Left colon (tissue), 2 donors: ENCODE results near the gene C10orf95. TPM values are rescaled to one million over a fixed set of nuclear protein-coding genes. Genes with fewer than 3 reads are reported as not detected.
"Not testable (repeated sequence)": the region's sequence is repeated elsewhere in the genome, so short reads cannot be mapped to it uniquely, and the experiment has no call there.

Experiments used
- ATAC-seq: fragments of 200-7000 bp; cut with Tn5 transposase; one replicate; pipeline ENCODE4 v1.9.1; 2020; ENCODE audit warnings: mild to moderate bottlenecking, moderate library complexity
- DNase-seq, 2 donors: peaks; one replicate each; pipeline ENCODE4 v3.0.0-alpha.2; 2020
- intact Hi-C, 2 donors: fragments of 100-400 bp; cut with DNase I in 1 of 2; cut with micrococcal nuclease in 1 of 2; formaldehyde crosslinking; loops; one replicate each; pipeline versions ENCODE4 v1.11.2 to v1.14.0; 2022; cut with DNase I, micrococcal nuclease
- long read RNA-seq: library from polyadenylated mRNA; unstranded; transcript quantifications from one replicate; pipeline ENCODE4 v2.0.0, GENCODE V29; 2021
- total RNA-seq, 2 donors: library from RNA; stranded (reverse); fragmentation: NEBNext Ultra II Directional; extraction: Animal tissue kit (Norgen Biotek cat#: 25700); gene quantifications; one replicate each; pipeline ENCODE4 v1.2.1, GENCODE V29; 2021
- donor health status: DM: no; HTN: no; CAD: no.
- donor health status: DM: yes; HTN: yes; CAD: no.

Gene C10orf95, protein sequence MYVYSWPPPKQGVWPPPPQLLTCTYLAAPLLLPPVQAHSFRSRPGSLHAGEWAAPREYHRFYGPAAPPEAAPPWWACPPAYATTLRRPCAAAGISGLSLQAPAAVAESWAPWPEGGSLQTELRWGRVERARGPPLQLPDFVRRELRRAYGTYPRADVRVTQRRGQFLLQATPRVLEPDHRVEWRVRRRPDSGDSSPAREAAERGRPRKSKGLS
- 1 to 10 TPM; 2.1 to 2.2 TPM for total RNA-seq
- long read RNA-seq, partial matches to known transcripts = 0 of 5 reads
- long read RNA-seq, other reads (novel, unspliced or antisense) = 5 of 5 reads

DNA sequence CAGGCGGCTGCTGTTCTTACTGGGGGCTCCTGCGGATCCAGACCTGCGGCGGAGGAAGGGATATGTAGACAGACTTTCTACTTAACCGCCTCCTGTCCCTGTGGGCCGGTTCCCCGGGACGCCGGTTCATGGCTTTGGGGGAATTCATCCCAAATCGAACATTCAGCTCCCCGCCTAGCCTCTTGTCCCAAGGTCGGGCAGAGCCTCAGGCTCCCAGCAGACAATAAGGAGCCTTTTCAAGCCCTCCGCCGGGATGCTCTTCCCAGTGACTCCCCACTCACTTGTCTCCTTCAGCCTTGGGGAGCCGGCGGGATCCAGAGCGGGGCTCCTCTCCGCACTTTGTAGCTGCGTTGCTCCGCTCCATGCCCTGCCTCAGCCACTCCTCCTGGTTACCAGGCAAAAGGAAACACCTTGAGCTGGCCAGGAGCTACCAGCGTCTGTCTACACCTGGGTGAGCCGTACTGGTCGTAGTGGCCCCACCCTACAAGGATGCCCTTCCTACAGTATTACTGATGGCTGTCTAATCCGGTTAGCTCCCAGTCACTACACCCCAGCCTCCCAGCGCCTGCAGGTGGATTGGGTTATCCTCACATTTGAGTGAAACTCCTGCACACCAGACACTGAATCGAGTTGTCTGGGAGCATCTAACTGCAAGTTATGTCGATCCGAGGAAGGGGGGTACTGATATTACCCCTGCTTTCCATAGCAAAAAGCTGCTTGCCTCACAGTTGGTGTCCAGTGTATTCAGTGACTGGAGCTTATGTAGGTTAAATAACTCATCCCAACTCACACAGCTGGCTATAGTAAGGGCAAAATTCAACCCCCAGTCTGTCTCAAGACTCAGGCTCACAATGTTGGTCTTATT is at the start of gene C10orf95:
TSS of gene C10orf95 (minus strand) at position 439 of the 865 bp plus-strand sequence. CDS start 450 bp downstream, outside the sequence.
- ATAC-seq = peak; percentile 68
- intact Hi-C loops = no loop called here
- DNase-seq = peak; percentile 65 to 79

DNA sequence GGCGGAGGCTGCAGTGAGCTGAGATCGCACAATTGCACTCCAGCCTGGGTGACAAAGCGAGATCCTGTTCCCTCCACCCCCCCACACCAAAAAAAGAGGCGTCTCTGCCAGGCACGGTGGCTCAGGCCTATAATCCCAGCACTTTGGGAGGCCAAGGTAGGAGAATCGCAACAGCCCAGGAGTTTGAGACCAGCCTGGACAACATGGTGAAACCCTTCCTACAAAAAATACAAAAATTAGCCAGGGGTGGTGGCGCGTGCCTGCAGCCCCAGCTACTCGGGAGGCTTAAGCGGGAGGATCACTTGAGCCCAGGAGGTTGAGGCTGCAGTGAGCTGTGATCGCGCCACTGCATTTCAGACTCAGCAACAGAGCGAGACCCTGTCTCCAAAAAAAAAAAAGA is 49.3 kb upstream of the C10orf95 start:
- not testable (repeated sequence) for ATAC-seq, DNase-seq
- intact Hi-C loops = loop anchor here (5.0 to 10.0 kb wide), 2 partner anchors 84 to 212 kb away; partner anchors contain the start of genes ARL3 (in 1 of the 2) and SFXN2 (in 1 of the 2)

DNA sequence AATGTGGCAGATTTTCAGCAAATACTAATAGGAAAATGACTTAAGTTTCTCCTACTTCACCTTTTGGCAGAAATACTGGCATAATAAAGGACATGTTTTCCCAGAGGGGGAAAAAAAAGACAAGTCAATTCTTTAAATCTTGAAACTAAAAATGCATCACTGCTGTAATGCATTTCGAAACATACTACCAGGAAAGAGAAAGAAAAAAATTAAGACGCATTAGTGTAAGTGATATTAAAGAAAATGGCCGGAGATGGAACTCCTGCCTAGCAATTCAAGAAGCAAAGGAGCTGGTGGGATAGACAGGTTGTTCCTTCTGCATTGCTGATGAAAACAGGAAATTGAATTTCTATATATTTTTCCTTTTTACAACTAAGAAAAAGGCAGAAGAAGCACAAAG is 48.0 kb upstream of the C10orf95 start:
- no peak for ATAC-seq
- intact Hi-C loops = no loop called here
- DNase-seq = no peak

DNA sequence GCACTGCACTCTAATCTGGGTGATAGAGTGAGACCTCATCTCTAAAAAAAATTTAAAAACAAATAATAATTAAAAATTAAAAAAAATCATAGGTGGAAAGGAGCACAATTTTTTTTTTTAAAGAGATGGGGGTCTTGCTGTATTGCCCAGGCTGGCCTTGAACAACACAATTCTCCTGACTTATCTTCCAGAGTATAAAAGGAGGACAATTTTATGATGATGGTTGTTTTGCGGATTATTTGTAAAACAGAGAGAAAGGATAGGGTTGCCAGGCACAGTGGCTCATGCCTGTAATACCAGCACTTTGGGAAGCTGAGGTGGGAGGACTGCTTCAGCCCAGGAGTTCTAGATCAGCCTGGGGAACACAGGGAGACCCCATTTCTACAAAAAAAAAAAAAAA is 46.2 kb upstream of the C10orf95 start:
- intact Hi-C loops = no loop called here
- no peak for ATAC-seq
- no peak for DNase-seq

DNA sequence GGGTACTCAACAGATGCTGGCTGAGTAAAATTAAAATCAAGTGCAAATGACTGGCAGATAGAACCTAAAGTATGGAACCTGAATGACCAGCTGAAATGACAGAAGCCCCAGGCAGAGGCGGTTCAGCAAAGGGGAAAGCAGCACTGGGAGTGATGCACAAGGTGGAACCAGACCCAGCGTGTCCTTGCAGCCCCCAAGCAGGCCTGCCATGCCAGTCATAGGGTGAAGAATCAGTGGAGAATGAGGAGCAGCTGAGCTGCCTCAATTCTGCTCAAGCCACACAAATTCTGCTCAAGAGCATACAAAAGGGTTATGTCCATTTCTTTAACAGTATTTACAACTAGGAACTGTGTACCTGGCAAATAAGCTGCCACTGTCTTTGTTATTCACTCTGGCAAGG is 42.4 kb upstream of the C10orf95 start:
- DNase-seq (no peak), ATAC-seq (no peak)
- intact Hi-C loops = no loop called here

DNA sequence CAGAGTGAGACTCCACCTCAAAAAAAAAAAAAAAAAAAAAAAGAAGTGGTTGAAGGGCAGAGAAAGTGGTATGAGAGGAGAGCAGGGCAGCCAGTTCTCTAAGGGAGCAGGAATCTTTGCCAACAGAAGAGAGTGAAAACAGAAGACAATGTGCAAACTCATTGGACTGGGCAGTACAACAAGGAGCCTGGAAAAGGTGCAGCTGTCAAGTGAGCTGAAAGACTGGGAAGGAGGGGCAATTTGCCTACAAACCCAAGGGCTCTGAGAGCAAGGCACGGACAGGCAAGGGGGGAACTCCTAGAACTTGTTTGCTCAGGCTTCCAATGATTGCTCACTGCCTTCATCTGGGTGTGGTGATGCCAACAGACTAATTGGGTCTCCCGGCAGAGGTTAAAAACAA is 41.6 kb upstream of the C10orf95 start:
- ATAC-seq = peak; percentile 70
- peak in 1 of 2 donors; percentile 68 for DNase-seq
- intact Hi-C loops = no loop called here

DNA sequence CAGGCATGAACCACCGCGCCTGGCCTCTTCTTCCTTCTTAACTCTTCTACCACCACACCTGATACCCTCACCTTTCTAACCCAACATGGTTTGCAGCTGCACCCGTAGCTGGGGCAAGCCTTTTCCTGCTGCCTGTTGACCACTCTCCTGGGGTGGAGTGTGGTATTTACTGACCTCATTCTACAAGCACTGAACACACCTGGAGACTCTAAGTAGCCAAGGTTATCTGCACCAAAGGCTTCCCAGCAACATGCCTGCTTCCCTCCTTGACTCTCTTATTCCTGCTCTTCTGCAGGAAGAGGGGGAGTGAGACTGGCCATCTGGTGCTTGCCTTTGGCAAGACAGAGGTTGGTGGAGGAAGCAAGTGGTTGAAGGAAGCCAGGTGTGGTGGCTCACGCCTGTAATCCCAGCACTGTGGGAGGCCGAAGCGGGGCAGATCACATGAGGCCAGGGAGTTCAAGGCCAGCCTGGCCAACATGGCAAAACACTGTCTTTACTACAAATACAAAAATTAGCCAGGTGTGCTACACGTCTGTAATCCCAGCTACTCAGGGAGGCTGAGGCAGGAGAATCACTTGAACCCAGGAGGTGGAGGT is 41.1 kb upstream of the C10orf95 start:
- no peak for DNase-seq
- intact Hi-C loops = no loop called here
- ATAC-seq = no peak

DNA sequence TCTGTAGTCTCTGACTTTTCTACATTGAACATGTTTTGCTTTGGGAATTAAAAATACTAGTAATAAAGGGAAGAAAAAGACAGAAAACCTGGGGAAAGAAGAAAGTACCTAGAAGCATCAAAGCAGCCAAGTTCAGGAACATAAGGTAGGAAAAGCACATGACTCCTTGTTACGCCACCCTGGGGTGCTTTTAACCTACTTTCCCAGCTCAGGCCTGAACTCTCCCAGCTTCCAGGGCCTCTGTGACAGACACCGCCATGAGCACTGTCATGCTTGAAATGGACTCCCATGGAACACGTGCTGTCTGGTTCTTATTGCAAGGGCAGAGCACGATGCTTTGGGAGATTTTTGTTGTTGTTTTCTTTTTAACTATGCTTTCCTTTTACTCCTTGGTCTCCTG is 39.8 kb upstream of the C10orf95 start:
- DNase-seq (no peak), ATAC-seq (no peak)
- intact Hi-C loops = no loop called here

DNA sequence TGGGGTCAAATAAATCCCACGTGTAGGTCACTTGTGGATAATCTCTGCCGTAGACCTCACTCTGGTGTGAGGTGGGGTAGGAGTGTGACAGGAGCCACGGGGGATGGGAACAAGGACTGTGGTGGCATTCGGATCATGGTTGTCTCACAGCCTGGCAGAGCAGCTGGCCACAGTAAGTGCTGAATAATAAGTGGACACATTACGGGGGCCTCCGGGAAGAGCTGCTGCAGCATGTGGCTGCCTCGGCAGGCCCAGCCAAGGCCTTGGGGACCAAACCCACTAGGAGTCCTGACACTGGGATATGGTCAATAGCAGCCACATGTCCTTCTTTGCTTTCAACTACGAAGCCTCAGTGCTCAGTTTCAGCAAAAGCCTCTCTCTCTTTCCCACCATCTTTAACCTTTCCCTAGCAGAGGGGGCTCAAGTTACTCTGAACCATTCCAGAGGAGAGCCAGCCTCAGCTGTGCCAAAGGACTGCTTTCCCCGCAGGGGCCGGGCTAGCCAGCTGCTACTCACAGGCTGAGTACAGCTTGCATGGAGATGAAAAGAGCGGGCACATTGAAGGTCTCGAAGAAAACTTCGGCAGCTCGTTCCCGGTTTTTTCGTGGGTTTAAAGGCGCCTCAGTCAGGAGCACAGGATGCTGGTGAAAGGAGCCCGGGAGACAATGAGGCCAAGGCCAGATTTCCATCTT is 33.9 kb upstream of the C10orf95 start:
- intact Hi-C loops = no loop called here
- DNase-seq = no peak
- no peak for ATAC-seq

DNA sequence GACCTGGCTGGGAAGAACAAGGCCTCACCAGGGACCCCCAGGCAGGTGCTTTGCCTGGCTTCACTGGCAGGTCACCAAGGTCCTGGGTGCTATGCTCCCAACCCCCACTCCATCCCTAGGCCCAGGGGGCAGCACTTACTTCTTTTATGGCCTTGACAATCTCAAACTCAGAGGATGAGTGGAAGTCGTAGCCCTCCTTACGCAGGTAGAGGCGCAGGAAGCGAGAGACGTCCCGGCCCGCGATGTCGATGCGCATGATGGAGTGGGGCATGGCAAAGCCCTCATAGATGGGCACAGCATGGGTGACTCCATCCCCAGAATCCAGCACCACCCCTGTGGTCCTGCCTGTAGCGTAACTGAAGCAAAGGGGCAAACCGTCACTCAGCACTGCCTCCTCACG is 32.7 kb upstream of the C10orf95 start:
- DNase-seq (no peak), ATAC-seq (no peak)
- intact Hi-C loops = no loop called here

DNA sequence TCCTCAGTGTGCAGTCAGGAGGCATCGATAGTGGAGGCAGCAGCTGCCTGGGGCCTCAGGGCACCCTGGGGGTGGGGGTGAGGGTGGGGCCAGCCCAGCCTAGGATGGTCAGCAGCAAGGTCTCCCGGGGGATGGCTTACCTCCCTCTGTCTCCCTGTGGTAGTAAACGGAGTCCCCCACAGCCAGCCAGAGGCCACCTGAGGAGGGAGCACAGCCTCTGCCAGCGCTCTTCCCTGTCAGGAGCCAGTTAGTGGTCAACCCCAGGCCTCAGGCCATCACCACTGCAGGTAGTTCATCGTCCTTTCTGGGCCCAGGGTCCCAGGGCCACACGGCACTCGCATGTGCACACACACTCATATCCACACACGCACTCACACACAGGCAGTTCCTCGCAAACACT is 29.1 kb upstream of the C10orf95 start:
- intact Hi-C loops = no loop called here

DNA sequence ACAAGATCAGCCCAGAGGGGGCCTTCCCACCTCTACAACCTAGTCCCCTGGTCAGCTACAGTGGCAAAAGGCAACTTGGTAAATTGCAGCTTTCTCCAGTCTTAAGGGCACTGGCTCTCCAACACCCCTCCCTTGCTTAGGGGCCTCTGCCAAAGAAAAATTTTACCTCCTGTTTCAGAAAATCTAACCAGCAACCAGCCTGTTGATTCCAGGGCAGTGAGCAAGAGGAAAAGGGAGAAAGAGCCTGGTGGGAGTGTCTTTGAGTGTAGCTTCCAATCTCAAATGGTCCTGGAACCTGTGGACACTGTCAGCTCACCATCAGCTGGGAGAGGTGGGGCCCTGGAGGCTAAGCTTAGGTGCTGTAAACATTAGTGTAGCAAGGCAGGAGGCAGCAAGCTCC is 28.3 kb upstream of the C10orf95 start:
- DNase-seq = no peak
- intact Hi-C loops = no loop called here

More for the DNA sequence above, 29.1 kb upstream of the C10orf95 start:
- no peak for ATAC-seq
- no peak for DNase-seq

DNA sequence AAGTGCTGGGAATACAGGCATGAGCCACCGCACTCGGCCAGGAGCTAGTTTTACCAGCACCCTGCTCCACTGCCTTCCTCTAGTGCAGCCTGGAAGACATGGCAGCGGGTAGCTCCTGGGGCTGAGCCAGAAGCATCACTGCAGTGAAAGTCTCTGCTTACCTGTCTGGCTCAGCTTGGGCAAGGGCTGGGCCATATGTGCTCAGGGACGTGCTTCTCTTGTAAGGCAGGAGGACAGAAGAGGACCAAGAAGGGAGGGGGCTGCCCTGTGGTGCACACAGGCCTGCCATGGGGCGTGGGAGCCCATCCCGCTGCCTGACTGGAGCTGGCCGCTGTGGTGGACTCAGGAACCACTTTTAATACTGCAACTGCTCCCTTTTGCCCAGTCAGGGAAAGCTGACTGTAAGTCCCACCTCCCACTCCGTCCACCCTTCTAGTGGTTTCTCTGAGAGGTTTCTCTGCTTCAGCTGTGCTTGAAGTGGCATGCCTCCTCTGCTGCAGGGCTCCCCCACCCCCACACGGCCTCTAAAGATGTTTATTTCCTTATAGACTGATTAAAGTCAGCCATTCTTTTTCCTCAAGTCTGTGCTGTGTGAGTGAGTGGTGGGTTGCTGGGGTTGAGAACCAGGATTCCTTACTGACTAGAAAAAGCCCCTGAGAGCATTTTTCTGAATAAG is 25.3 kb upstream of the C10orf95 start:
- intact Hi-C loops = no loop called here
- no peak for ATAC-seq
- no peak for DNase-seq

More for the DNA sequence above, 28.3 kb upstream of the C10orf95 start:
- no peak for ATAC-seq

DNA sequence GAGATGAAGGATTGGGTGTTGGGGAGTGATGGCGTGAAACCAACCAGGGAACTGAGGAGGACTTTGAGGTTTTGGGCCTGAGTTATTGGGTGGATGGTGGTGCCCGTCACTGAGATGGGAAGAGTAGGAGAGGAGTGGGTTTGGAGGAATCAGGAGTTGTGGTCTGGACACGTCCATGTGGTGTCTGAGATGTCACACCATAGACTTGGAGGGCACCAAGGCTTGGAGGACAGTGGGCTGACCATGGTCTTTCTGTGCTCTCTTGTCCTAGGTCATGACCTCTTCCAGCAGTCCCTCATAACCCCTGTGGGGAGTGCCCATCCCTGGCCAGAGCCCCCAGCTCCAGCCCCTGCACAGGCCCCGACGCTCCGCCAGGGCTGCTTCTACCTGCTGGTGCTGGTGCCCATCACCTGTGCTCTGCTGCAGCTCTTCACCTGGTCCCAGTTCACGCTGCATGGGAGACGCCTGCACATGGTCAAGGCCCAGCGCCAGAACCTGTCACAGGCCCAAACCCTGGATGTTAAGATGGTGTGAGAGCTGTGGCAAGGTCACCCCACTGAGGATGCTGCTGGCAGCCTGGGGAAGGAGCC is 24.2 kb upstream of the C10orf95 start:
- DNase-seq = no peak
- ATAC-seq = no peak
- intact Hi-C loops = no loop called here

DNA sequence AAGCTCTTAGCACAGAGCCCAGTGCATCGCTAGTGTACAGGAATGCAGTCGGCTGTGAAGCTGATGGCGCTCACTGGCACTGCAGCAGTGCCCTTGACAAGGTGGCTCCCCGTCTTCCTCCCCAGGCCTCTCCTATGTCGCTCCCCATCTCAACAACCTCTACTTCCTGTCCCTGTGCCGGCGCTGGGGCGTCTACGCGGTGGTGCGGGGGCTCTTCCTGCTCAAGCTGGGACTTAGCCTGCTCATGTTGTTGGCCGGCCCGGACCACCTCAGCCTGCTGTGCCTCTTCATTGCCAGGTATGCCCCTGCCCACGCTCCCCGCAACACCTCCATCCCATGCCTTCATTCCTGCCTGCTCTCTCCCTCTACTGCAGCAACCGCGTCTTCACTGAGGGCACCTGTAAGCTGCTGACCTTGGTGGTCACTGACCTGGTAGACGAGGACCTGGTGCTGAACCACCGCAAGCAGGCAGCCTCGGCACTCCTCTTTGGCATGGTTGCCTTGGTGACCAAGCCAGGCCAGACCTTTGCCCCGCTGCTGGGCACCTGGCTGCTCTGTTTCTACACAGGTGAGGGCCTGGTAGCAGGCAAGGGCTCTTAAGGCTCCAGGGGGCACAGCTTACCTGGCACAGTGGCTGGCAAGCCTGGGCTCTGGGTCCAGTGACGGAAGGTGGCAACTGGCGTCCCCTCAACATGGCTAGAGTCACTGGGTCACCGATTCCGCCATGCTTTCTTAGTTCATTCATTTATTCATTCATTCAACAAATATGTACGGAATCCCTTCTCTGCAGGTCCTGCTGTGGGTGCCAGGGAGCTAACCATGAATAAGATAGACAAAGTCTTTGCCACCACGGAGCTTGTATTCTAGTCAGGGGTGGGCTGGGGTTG is 22.3 kb upstream of the C10orf95 start:
- intact Hi-C loops = no loop called here
- no peak for DNase-seq
- no peak for ATAC-seq

DNA sequence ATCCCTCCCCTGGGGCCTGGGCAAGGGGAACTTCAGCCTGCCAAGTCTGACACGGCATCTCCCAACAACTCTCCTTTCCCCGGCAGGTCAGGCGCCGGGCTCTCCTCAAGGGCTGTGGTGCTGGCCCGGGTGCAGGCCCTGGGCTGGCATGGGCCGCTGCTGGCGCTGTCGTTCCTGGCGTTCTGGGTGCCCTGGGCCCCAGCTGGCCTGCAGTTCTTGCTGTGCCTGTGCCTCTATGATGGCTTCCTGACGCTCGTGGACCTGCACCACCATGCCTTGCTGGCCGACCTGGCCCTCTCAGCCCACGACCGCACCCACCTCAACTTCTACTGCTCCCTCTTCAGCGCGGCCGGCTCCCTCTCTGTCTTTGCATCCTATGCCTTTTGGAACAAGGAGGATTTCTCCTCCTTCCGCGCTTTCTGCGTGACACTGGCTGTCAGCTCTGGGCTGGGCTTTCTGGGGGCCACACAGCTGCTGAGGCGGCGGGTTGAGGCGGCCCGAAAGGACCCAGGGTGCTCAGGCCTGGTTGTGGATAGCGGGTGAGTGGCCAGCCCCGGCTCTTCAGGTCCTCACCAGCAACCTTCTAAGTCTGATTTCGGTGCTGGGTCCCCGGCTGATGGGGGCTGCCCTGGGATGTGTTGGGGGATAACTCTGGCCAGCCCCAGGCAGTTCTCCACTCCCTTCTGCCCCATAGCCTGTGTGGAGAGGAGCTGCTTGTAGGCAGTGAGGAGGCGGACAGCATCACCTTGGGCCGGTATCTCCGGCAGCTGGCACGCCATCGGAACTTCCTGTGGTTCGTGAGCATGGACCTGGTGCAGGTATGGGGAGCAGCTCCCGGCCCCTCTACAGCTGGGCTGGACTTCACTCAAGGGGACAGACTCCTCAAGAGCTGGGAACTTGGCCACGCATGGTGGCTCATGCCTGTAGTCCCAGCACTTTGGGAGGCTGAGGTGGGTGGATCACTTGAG is 19.5 kb upstream of the C10orf95 start:
- intact Hi-C loops = no loop called here
- ATAC-seq (no peak), DNase-seq (no peak)
